Right lobe of liver (tissue), 4 donors: ENCODE measurements around the gene RAB11FIP4.
"Not testable (repeated sequence)": the region's sequence is repeated elsewhere in the genome, so short reads cannot be mapped to it uniquely, and the experiment has no call there.

Experiments
- CTCF ChIP-seq, 4 donors: fragments of 200-600 bp in 3 of 4; fragments of 450-650 bp in 1 of 4; IDR thresholded peaks; one replicate each; pipeline versions ENCODE4 v1.5.1 to v1.8.0; 2016 to 2022; ENCODE audit warnings: antibody characterized with exemption in 4 of 4, mild to moderate bottlenecking in 2 of 4
- POLR2A ChIP-seq: fragments of 450-650 bp; IDR thresholded peaks from one replicate; pipeline ENCODE4 v1.6.1; 2017; ENCODE audit warnings: antibody characterized with exemption, mild to moderate bottlenecking
- donor health status: DM: no; HTN: no; CAD: no.
- donor health status: DM: no; HTN: no; CAD: no.
- donor health status: DM: no; HTN: yes; CAD: no.

- TF ChIP-seq POLR2A; CTCF (IDR thresholded peaks at IDR 0.05): not testable (repeated sequence)
Observed at GRCh38 chr17:31383488-31383887, 8.0 kb upstream of the RAB11FIP4 start.
